Activated CD8-positive, alpha-beta T cell treated with anti-CD3 and anti-CD28 coated beads for 36 hours (primary cell): Measurements from ENCODE around the gene NCOR1. TPM values are rescaled to one million over a fixed set of nuclear protein-coding genes. Genes with fewer than 3 reads are reported as not detected.

ENCODE experiments used
- ATAC-seq: fragments of 200-7000 bp; cut with Tn5 transposase; one replicate; pipeline ENCODE4 v1.10.0; 2021; ENCODE audit warnings: mild to moderate bottlenecking, moderate library complexity
- CTCF ChIA-PET: fragments of 350-600 bp; sonication (Branson Sonifier 250); formaldehyde crosslinking; loops from one replicate; lab custom pipeline; 2021; ENCODE audit warnings: antibody characterized with exemption; lab: Charles Lee
- POLR2A ChIA-PET: fragments of 350-600 bp; sonication (Branson Sonifier 250); formaldehyde crosslinking; loops from one replicate; lab custom pipeline; 2021; ENCODE audit warnings: antibody characterized with exemption; lab: Charles Lee
- DNase-seq: peaks from one replicate; pipeline ENCODE4 v3.0.0-alpha.2; 2020
- H3K27ac Mint-ChIP-seq: one replicate; pipeline ENCODE4 v1.8.0; 2021; ENCODE audit warnings: mild to moderate bottlenecking, mixed read lengths
- H3K27me3 Mint-ChIP-seq: one replicate; pipeline ENCODE4 v1.8.0; 2021; ENCODE audit warnings: mixed read lengths
- H3K36me3 Mint-ChIP-seq: one replicate; pipeline ENCODE4 v1.8.0; 2021; ENCODE audit warnings: low read depth, mixed read lengths
- H3K4me1 Mint-ChIP-seq: one replicate; pipeline ENCODE4 v1.8.0; 2021; ENCODE audit warnings: low read depth, mixed read lengths
- H3K4me3 Mint-ChIP-seq: one replicate; pipeline ENCODE4 v1.8.0; 2021; ENCODE audit warnings: mild to moderate bottlenecking, moderate library complexity, mixed read lengths
- H3K9me3 Mint-ChIP-seq: one replicate; pipeline ENCODE4 v1.8.0; 2021; ENCODE audit warnings: mixed read lengths
- intact Hi-C: fragments of 100-400 bp; cut with micrococcal nuclease; formaldehyde crosslinking; loops from one replicate; pipeline ENCODE4 v1.10.0; 2022
- total RNA-seq, 2 experiments: library from RNA; stranded (reverse); gene quantifications; one replicate each; pipeline ENCODE4 v1.2.3, GENCODE V29; 2021
- TF ChIP-seq, protein P1 (sequence below): fragments of 200-600 bp; IDR thresholded peaks from one replicate; pipeline ENCODE4 v1.8.0; 2022; ENCODE audit warnings: antibody characterized with exemption, mild to moderate bottlenecking

The NCOR1 gene
- total RNA-seq, 2 experiments from 2014 or later = 123 TPM

- intact Hi-C loops = no loop called here
- Mint-ChIP-seq H3K27ac (peak overlapping the region; percentile 61), H3K4me1 (peaks cover 4% of the 10 kb centered on the region), H3K9me3 (no peaks in the 10 kb centered on the region), H3K27me3 (no peaks in the 10 kb centered on the region), H3K4me3 (no peak overlapping the region), H3K36me3 (peaks cover 38% of the 10 kb centered on the region)
- TF ChIP-seq, protein P1, sequence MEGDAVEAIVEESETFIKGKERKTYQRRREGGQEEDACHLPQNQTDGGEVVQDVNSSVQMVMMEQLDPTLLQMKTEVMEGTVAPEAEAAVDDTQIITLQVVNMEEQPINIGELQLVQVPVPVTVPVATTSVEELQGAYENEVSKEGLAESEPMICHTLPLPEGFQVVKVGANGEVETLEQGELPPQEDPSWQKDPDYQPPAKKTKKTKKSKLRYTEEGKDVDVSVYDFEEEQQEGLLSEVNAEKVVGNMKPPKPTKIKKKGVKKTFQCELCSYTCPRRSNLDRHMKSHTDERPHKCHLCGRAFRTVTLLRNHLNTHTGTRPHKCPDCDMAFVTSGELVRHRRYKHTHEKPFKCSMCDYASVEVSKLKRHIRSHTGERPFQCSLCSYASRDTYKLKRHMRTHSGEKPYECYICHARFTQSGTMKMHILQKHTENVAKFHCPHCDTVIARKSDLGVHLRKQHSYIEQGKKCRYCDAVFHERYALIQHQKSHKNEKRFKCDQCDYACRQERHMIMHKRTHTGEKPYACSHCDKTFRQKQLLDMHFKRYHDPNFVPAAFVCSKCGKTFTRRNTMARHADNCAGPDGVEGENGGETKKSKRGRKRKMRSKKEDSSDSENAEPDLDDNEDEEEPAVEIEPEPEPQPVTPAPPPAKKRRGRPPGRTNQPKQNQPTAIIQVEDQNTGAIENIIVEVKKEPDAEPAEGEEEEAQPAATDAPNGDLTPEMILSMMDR = no peak
- ChIA-PET CTCF (interaction anchor here (1.5 kb wide), 1 partner anchor 74 kb away, joined by 4 read pairs; no protein-coding TSS in a partner anchor), POLR2A (interaction anchor here (0.6 kb wide), 1 partner anchor 421 kb away, joined by 4 read pairs; no protein-coding TSS in a partner anchor)
- DNase-seq (peak; percentile 46), ATAC-seq (no peak)
Measured at GRCh38 chr17:16100737-16101400, 114.5 kb downstream of the NCOR1 start.

DNA sequence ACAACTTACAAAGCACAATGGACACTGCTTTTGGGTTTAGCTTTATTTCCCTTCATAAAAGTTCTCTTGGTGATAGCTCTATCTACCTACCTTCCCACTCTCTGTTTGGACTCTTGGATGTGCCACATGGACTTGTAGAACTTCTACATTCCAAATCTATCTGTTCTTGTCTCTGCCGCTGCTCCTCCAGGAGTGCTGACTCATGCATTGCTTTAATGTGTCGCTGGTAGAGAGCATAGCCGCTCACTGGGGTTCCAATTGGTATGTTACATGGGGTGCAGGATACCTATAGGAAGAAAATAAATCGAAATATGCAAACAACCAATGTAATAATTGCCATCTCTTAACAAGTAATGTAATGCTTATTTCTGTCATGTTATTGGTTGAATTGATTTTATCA is 123.6 kb downstream of the NCOR1 start:
- POLR2A ChIA-PET = no interaction called here
- TF ChIP-seq, protein P1 = no peak
- H3K4me1 Mint-ChIP-seq = peaks cover 4% of the 10 kb centered on the region
- ATAC-seq (no peak), DNase-seq (no peak)
- no peaks in the 10 kb centered on the region for H3K27me3 Mint-ChIP-seq
- H3K4me3 Mint-ChIP-seq = no peak overlapping the region
- peaks cover 2% of the 10 kb centered on the region for H3K9me3 Mint-ChIP-seq
- CTCF ChIA-PET = interaction anchor here (1.1 kb wide), 1 partner anchor 10 kb away, joined by 3 read pairs; no protein-coding TSS in a partner anchor
- no peak overlapping the region for H3K27ac Mint-ChIP-seq
- intact Hi-C loops = no loop called here
- peaks cover 40% of the 10 kb centered on the region for H3K36me3 Mint-ChIP-seq

GRCh38 chr17:16086957-16087356 is 128.4 kb downstream of the NCOR1 start:
- peaks cover 47% of the 10 kb centered on the region for H3K36me3 Mint-ChIP-seq
- intact Hi-C loops = no loop called here
- no peak overlapping the region for H3K4me3 Mint-ChIP-seq
- DNase-seq (peak; percentile 30), ATAC-seq (no peak)
- ChIA-PET CTCF (no interaction called here), POLR2A (interaction anchor here (0.7 kb wide), 1 partner anchor 12 kb away, joined by 3 read pairs; no protein-coding TSS in a partner anchor)
- H3K9me3 Mint-ChIP-seq = no peaks in the 10 kb centered on the region
- peaks cover 22% of the 10 kb centered on the region for H3K4me1 Mint-ChIP-seq
- peak overlapping the region; percentile 75 for H3K27ac Mint-ChIP-seq
- TF ChIP-seq, protein P1 = no peak
- H3K27me3 Mint-ChIP-seq = no peaks in the 10 kb centered on the region

DNA sequence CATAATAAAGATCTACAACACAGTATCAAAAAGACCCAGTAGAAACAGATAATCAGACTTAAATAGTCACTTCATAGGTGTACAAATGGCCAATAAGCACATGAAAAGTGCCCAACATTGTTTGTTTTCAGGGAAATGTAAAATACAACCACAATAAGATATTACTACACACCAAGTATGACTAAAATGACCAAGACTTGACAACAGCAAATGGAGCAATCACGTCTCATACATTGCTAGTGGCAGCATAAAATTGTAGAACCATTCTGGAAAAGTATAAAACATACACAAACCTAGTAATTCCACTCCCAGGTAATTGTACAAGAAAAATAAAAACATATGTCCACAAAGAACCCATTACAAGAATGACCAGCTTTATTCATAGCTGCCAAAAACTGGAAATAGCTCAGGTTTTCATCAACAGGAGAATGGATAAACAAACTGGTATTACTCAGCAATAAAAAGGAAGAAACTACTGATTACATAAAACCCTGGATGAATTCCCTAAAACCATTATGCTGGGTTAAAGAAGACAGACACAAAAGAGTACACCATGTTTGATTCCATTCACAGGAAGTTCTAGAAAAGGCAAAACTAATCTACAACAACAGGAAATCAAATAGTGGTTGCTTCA is 130.2 kb downstream of the NCOR1 start:
- POLR2A ChIA-PET = interaction anchor here (0.6 kb wide), 1 partner anchor 199 kb away, joined by 4 read pairs; no protein-coding TSS in a partner anchor
- CTCF ChIA-PET = no interaction called here

More for the DNA sequence above, 130.2 kb downstream of the NCOR1 start:
- Mint-ChIP-seq H3K9me3 (no peaks in the 10 kb centered on the region), H3K27ac (peak overlapping the region; percentile 52), H3K27me3 (no peaks in the 10 kb centered on the region), H3K4me1 (peaks cover 22% of the 10 kb centered on the region), H3K36me3 (peaks cover 53% of the 10 kb centered on the region), H3K4me3 (no peak overlapping the region)
- TF ChIP-seq, protein P1 = no peak
- intact Hi-C loops = no loop called here
- ATAC-seq (no peak), DNase-seq (no peak)
